Endothelial cell of umbilical vein (primary cell): ENCODE results near the gene ZNF281. TPM values are rescaled to one million over a fixed set of nuclear protein-coding genes. Genes with fewer than 3 reads are reported as not detected.

Source experiments
- BruUV-seq: library from RNA; stranded (reverse); fragments of 400-500 nt; replicated peaks from 2 replicates; lab custom pipeline; 2021; lab: Mats Ljungman, UMichigan
- CTCF ChIA-PET: fragments of 300-600, 350-600 bp; sonication (Branson Sonifier 250); formaldehyde crosslinking; loops from one replicate; lab custom pipeline; 2021; ENCODE audit warnings: antibody characterized with exemption, inconsistent platforms; lab: Charles Lee
- POLR2A ChIA-PET: fragments of 300-600, 350-600 bp; sonication (Branson Sonifier 250); formaldehyde crosslinking; loops from one replicate; lab custom pipeline; 2021; ENCODE audit warnings: antibody characterized with exemption, inconsistent platforms; lab: Charles Lee
- DNase-seq: peaks from one replicate; pipeline ENCODE4 v3.0.0-alpha.2; 2011; ENCODE audit warnings: low read depth, low spot score
- FAIRE-seq: peaks from 2 replicates; lab custom pipeline; 2011; peaks lifted over from hg19 to GRCh38; lab: Jason Lieb, UNC
- H2AFZ ChIP-seq: 2 replicates; pipeline ENCODE4 v1.6.0; 2012; ENCODE audit warnings: low read depth, low read length, control low read depth, inconsistent platforms
- H3K27ac ChIP-seq: 2 replicates; pipeline ENCODE4 v1.5.1; 2011; ENCODE audit warnings: low read depth, mild to moderate bottlenecking, control low read depth, low read length, moderate library complexity; ENCODE audit not compliant: insufficient read depth
- H3K27me3 ChIP-seq, 2 experiments: 2 replicates each; pipeline versions ENCODE4 v1.6.0 to v1.6.1; 2011; ENCODE audit warnings: low read length in 2 of 2, mixed read lengths in 1 of 2; ENCODE audit not compliant: control insufficient read depth in 2 of 2, insufficient read depth in 2 of 2
- H3K36me3 ChIP-seq, 2 experiments: 2 replicates in 1 of 2; 3 replicates in 1 of 2; pipeline ENCODE4 v1.5.1; 2011; ENCODE audit warnings: low read length in 2 of 2, mild to moderate bottlenecking in 1 of 2, moderate library complexity in 1 of 2; ENCODE audit not compliant: control insufficient read depth in 2 of 2, insufficient read depth in 2 of 2; ENCODE audit errors: extremely low read depth in 1 of 2
- H3K4me1 ChIP-seq: 3 replicates; pipeline ENCODE4 v1.5.1; 2011; ENCODE audit warnings: mild to moderate bottlenecking, low read length; ENCODE audit not compliant: control insufficient read depth, insufficient read depth; ENCODE audit errors: extremely low read depth
- H3K4me2 ChIP-seq: 2 replicates; pipeline ENCODE4 v1.6.1; 2011; ENCODE audit warnings: low read length, control low read depth, mixed read lengths; ENCODE audit not compliant: insufficient read depth
- H3K4me3 ChIP-seq, 3 experiments: fragments of 200-600 bp in 1 of 3; sonication (generic), shearing (Covaris generic) in 1 of 3; replicated peaks in 1 of 3; 2 replicates each; pipeline ENCODE4 v1.5.1; 2011 to 2016; ENCODE audit warnings: control low read depth in 3 of 3, low read length in 3 of 3, mild to moderate bottlenecking in 2 of 3, inconsistent platforms in 1 of 3, low read depth in 1 of 3, moderate library complexity in 1 of 3; ENCODE audit not compliant: insufficient read depth in 1 of 3
- H3K79me2 ChIP-seq: 2 replicates; pipeline ENCODE4 v1.6.0; 2012; ENCODE audit warnings: low read length, inconsistent platforms; ENCODE audit not compliant: control insufficient read depth, insufficient read depth
- H3K9ac ChIP-seq: replicated peaks from 2 replicates; pipeline ENCODE3; 2011; ENCODE audit warnings: low read length, control low read depth; ENCODE audit not compliant: insufficient read depth; ENCODE audit errors: extremely low read depth
- H3K9me1 ChIP-seq: replicated peaks from 3 replicates; pipeline ENCODE4 v1.6.0; 2011; ENCODE audit warnings: mild to moderate bottlenecking, low read length; ENCODE audit not compliant: control insufficient read depth, insufficient read depth; ENCODE audit errors: extremely low read depth
- H3K9me3 ChIP-seq: replicated peaks from 2 replicates; pipeline ENCODE4 v1.5.1; 2012; ENCODE audit warnings: low read length, inconsistent platforms; ENCODE audit not compliant: control insufficient read depth, insufficient read depth
- H4K20me1 ChIP-seq: replicated peaks from 2 replicates; pipeline ENCODE3; 2011; ENCODE audit warnings: mild to moderate bottlenecking, low read length; ENCODE audit not compliant: control insufficient read depth, insufficient read depth; ENCODE audit errors: extremely low read depth
- CTCF ChIP-seq, 2 donors: IDR thresholded peaks; 1 replicate in 1 of 2; 2 replicates in 1 of 2; pipeline ENCODE4 v1.5.1; 2011; ENCODE audit warnings: low read length in 2 of 2, mild to moderate bottlenecking in 2 of 2, moderate library complexity in 2 of 2, control low read depth in 1 of 2, inconsistent platforms in 1 of 2, low read depth in 1 of 2; ENCODE audit not compliant: insufficient read depth in 1 of 2; ENCODE audit errors: extremely low read depth in 1 of 2
- EZH2 ChIP-seq: IDR thresholded peaks from 2 replicates; pipeline ENCODE4 v1.6.1; 2012; ENCODE audit warnings: borderline replicate concordance, low read depth, mild to moderate bottlenecking, moderate library complexity, low read length, inconsistent platforms; ENCODE audit not compliant: severe bottlenecking
- FOS ChIP-seq: IDR thresholded peaks from 2 replicates; pipeline ENCODE4 v1.6.1; 2011; ENCODE audit warnings: mild to moderate bottlenecking, low read length, moderate library complexity, borderline replicate concordance; ENCODE audit not compliant: insufficient read depth
- GATA2 ChIP-seq: IDR thresholded peaks from 2 replicates; pipeline ENCODE4 v1.7.0; 2011; ENCODE audit warnings: low read depth, mild to moderate bottlenecking, moderate library complexity, mixed read lengths, low read length; ENCODE audit not compliant: insufficient read length, insufficient read depth
- JUN ChIP-seq: IDR thresholded peaks from 2 replicates; pipeline ENCODE4 v1.6.1; 2011; ENCODE audit warnings: borderline replicate concordance, low read depth; ENCODE audit not compliant: insufficient read length, insufficient read depth
- MYC ChIP-seq: IDR thresholded peaks from one replicate; pipeline ENCODE4 v1.6.1; 2011; ENCODE audit warnings: mild to moderate bottlenecking, low read depth, low read length
- POLR2A ChIP-seq: IDR thresholded peaks from 2 replicates; pipeline ENCODE4 v1.6.1; 2012; ENCODE audit warnings: low read depth, mild to moderate bottlenecking, control low read depth, low read length
- POLR2AphosphoS5 ChIP-seq: IDR thresholded peaks from 2 replicates; pipeline ENCODE4 v1.6.1; 2012; ENCODE audit warnings: low read depth, mild to moderate bottlenecking, control low read depth, low read length, moderate library complexity; ENCODE audit not compliant: insufficient read depth
- dilution Hi-C: fragments of 300-500 bp; cut with MboI; formaldehyde crosslinking; loops from one replicate; pipeline ENCODE4 v1.15.0; 2019; ENCODE audit warnings: low sequenced_read_pairs; ENCODE audit not compliant: extremely low pct_ligation_motif_present
- intact Hi-C: fragments of 100-400 bp; cut with micrococcal nuclease; formaldehyde crosslinking; loops from one replicate; pipeline ENCODE4 v1.10.0; 2022
- polyA plus RNA-seq, 4 experiments: library from polyadenylated mRNA; depleted of rRNA in 3 of 4; stranded (reverse) in 3 of 4; unstranded in 1 of 4; fragments of >200 nt; gene quantifications; 2 replicates each; pipeline versions ENCODE4 v1.2.1 to v1.2.3, GENCODE V29; 2011 to 2012; ENCODE audit warnings: missing spikeins in 1 of 4
- total RNA-seq: library from RNA; stranded (reverse); gene quantifications from 2 replicates; pipeline ENCODE4 v1.2.3, GENCODE V29; 2021
- TF ChIP-seq, protein P1 (sequence below): IDR thresholded peaks from 2 replicates; pipeline ENCODE4 v1.6.1; 2011; ENCODE audit not compliant: insufficient read depth, insufficient read length

The ZNF281 gene
- total and polyA plus RNA-seq, 2 donors (not counting 3 experiments of a cell fraction or from before 2014, with no cell fraction given), result 5.2 to 22.3 TPM

DNA sequence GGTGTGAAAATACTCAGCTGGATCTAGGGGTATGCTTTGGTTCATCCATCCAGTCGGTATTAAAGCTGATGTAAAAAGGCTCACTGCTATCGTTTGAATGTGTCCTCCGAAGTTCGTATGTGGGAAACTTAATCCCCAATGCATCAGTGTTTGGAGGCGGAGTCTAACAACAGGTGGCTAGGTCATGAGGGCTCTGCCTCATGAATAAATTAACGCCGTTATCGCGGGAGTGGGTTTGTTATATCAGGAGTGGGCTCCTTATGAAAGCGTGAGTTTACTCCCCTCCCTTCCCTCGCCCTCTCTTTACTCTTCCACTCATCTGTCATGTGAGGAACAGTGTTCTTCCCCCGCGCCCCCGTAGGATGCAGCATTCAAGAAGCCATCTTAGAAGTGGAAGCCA lies 48.9 kb upstream of the ZNF281 start:
- Histone ChIP-seq H3K9me3 (no peaks in the 10 kb centered on the region), H2AFZ (no peak overlapping the region), H3K27me3 (no peaks in the 10 kb centered on the region), H3K36me3 (no peaks in the 10 kb centered on the region), H3K4me1 (no peaks in the 10 kb centered on the region), H3K9ac (no peak overlapping the region), H3K4me2 (no peak overlapping the region), H4K20me1 (no peaks in the 10 kb centered on the region), H3K9me1 (no peaks in the 10 kb centered on the region), H3K4me3 (no peak overlapping the region), H3K27ac (no peak overlapping the region), H3K79me2 (no peaks in the 10 kb centered on the region)
- FAIRE-seq (no peak), DNase-seq (no peak)
- intact Hi-C loops (no loop called here), dilution Hi-C loops (no loop called here)
- no TSS peak for BruUV-seq
- no peak for TF ChIP-seq POLR2A
- TF ChIP-seq GATA2, result no peak
- TF ChIP-seq CTCF (IDR thresholded peaks at IDR 0.05; ENCODE audit: extremely low read depth in 1 of 2, insufficient read depth in 1 of 2, low read depth in 1 of 2, low read length in 2 of 2), result no peak
- no peak for TF ChIP-seq EZH2
- TF ChIP-seq JUN, result no peak
- TF ChIP-seq, protein P1, sequence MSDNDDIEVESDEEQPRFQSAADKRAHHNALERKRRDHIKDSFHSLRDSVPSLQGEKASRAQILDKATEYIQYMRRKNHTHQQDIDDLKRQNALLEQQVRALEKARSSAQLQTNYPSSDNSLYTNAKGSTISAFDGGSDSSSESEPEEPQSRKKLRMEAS, result no peak
- no peak for TF ChIP-seq FOS
- no peak for TF ChIP-seq POLR2AphosphoS5
- no peak for TF ChIP-seq MYC
- CTCF ChIA-PET, result interaction anchor here (1.2 kb wide), 1 partner anchor 30 kb away, joined by 3 read pairs; no protein-coding TSS in a partner anchor
- POLR2A ChIA-PET, result no interaction called here
